BLaER1 (cell line): Measurements from ENCODE around the gene SMIM24.
"Not testable (repeated sequence)": the region's sequence is repeated elsewhere in the genome, so short reads cannot be mapped to it uniquely, and the experiment has no call there.

ENCODE experiments used
- H3K27ac ChIP-seq: shearing (Covaris generic); formaldehyde crosslinking; 2 replicates; pipeline ENCODE4 v1.8.1; 2022
- H3K27me3 ChIP-seq: shearing (Covaris generic); formaldehyde crosslinking; 2 replicates; pipeline ENCODE4 v1.8.1; 2022
- H3K36me3 ChIP-seq: shearing (Covaris generic); formaldehyde crosslinking; 2 replicates; pipeline ENCODE4 v1.8.1; 2022
- H3K4me1 ChIP-seq: shearing (Covaris generic); formaldehyde crosslinking; 2 replicates; pipeline ENCODE4 v1.8.1; 2022
- H3K4me2 ChIP-seq: shearing (Covaris generic); formaldehyde crosslinking; 2 replicates; pipeline ENCODE4 v1.8.1; 2022
- H3K4me3 ChIP-seq: shearing (Covaris generic); formaldehyde crosslinking; 2 replicates; pipeline ENCODE4 v1.8.1; 2022
- H3K9ac ChIP-seq: shearing (Covaris generic); formaldehyde crosslinking; 2 replicates; pipeline ENCODE4 v1.8.1; 2022
- H3K9me3 ChIP-seq: shearing (Covaris generic); formaldehyde crosslinking; 2 replicates; pipeline ENCODE4 v1.8.1; 2022
- H4K20me1 ChIP-seq: shearing (Covaris generic); formaldehyde crosslinking; 2 replicates; pipeline ENCODE4 v1.8.1; 2022
- Cebpa-rat ChIP-seq: shearing (Covaris generic); IDR thresholded peaks from 2 replicates; pipeline ENCODE4 v1.8.1; 2022

Gene SMIM24

GRCh38 chr19:3456925-3457527 lies 23.3 kb downstream of the SMIM24 start:
- no peak for TF ChIP-seq Cebpa-rat
- H3K4me3 ChIP-seq, result peak overlapping the region; percentile 53; the same call in 1 of the 2 replicates

GRCh38 chr19:3455960-3456601 lies 24.2 kb downstream of the SMIM24 start:
- Histone ChIP-seq H3K9ac (no peak overlapping the region), H3K4me1 (peaks cover 57% of the 10 kb centered on the region), H3K27ac (no peak overlapping the region), H3K9me3 (no peaks in the 10 kb centered on the region), H3K4me3 (no peak overlapping the region), H3K4me2 (peak overlapping the region; percentile 95), H3K36me3 (peaks cover 68% of the 10 kb centered on the region), H3K27me3 (no peaks in the 10 kb centered on the region), H4K20me1 (peaks cover 78% of the 10 kb centered on the region)
- no peak for TF ChIP-seq Cebpa-rat

More at GRCh38 chr19:3456925-3457527, 23.3 kb downstream of the SMIM24 start:
- H3K36me3 ChIP-seq, result peaks cover 64% of the 10 kb centered on the region
- no peak overlapping the region for H3K27ac ChIP-seq
- H3K27me3 ChIP-seq, result no peaks in the 10 kb centered on the region
- peaks cover 50% of the 10 kb centered on the region for H3K4me1 ChIP-seq
- H3K9me3 ChIP-seq, result no peaks in the 10 kb centered on the region
- H3K9ac ChIP-seq, result no peak overlapping the region; the same call in 1 of the 2 replicates
- peak overlapping the region; percentile 95 for H3K4me2 ChIP-seq
- H4K20me1 ChIP-seq, result peaks cover 78% of the 10 kb centered on the region

GRCh38 chr19:3455393-3455955 lies 24.9 kb downstream of the SMIM24 start:
- H3K9me3 ChIP-seq, result no peaks in the 10 kb centered on the region
- peaks cover 68% of the 10 kb centered on the region for H3K36me3 ChIP-seq
- H3K9ac ChIP-seq, result no peak overlapping the region
- H3K4me3 ChIP-seq, result no peak overlapping the region
- TF ChIP-seq Cebpa-rat, result no peak
- H3K27me3 ChIP-seq, result no peaks in the 10 kb centered on the region
- peaks cover 78% of the 10 kb centered on the region for H4K20me1 ChIP-seq
- no peak overlapping the region for H3K27ac ChIP-seq
- H3K4me2 ChIP-seq, result peak overlapping the region; percentile 95
- H3K4me1 ChIP-seq, result peaks cover 63% of the 10 kb centered on the region

DNA sequence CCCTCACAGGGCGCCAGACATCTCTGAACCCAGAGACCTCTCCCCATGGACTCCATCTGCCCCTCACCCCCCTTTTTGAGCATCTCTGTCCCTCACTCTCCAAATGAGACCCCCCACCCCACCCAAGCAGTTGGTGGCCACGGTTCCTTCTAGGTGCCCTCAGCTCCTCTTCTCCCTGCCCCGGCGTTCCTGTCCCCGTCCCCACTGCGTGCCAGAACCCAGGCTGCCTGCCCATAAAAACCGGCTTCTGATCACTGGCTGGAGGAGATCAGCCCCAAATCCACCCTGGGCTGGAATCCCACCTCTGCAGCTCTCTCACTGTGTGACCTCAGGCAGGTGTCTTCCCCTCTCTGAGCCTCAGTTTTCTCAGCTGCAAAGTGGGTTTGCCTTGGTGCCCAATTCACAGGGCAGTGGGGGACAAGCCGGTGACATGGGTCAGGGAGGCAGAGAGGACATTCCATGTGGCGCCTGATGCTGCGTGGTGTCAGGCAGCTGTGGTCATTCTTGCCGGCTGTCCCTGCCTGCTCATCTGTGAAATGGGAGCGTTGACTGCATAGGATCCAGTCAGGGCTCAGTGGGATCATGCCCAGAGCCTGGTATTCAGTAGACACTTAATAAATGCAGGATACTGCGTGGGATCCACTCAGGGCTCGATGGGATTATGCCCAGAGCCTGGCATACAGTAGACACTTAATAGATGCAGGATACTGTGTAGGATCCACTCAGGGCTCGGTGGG lies 25.5 kb downstream of the SMIM24 start:
- H3K36me3 ChIP-seq, result peaks cover 68% of the 10 kb centered on the region
- no peak overlapping the region for H3K4me2 ChIP-seq
- no peak for TF ChIP-seq Cebpa-rat
- peaks cover 74% of the 10 kb centered on the region for H4K20me1 ChIP-seq
- H3K9ac ChIP-seq, result no peak overlapping the region
- no peak overlapping the region for H3K4me3 ChIP-seq
- no peaks in the 10 kb centered on the region for H3K27me3 ChIP-seq
- H3K4me1 ChIP-seq, result peaks cover 61% of the 10 kb centered on the region
- no peaks in the 10 kb centered on the region for H3K9me3 ChIP-seq
- H3K27ac ChIP-seq, result no peak overlapping the region

GRCh38 chr19:3453840-3454239 lies 26.5 kb downstream of the SMIM24 start:
- Histone ChIP-seq H3K9ac (no peak overlapping the region), H3K4me1 (peaks cover 51% of the 10 kb centered on the region), H3K36me3 (peaks cover 75% of the 10 kb centered on the region), H4K20me1 (peaks cover 64% of the 10 kb centered on the region), H3K4me2 (no peak overlapping the region), H3K27ac (no peak overlapping the region), H3K4me3 (no peak overlapping the region), H3K27me3 (no peaks in the 10 kb centered on the region), H3K9me3 (no peaks in the 10 kb centered on the region)
- TF ChIP-seq Cebpa-rat, result no peak

DNA sequence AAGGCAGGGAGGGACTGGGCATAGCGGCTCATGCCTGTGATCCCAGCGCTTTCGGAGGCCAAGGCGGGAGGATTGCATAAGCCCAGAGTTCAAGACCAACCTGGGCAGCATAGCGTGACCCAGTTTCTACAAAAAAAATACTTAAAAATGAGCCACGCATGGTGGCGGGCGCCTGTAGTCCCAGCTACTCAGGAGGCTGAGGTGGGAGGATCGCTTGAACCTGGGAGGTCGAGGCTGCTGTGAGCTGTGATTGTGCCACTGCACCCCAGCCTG lies 27.4 kb downstream of the SMIM24 start:
- H4K20me1 ChIP-seq, result peaks cover 55% of the 10 kb centered on the region
- not testable (repeated sequence) for H3K9ac ChIP-seq, H3K4me2 ChIP-seq, H3K4me3 ChIP-seq, H3K27ac ChIP-seq, H3K27me3 ChIP-seq, H3K9me3 ChIP-seq
- H3K4me1 ChIP-seq, result peaks cover 42% of the 10 kb centered on the region
- H3K36me3 ChIP-seq, result peaks cover 84% of the 10 kb centered on the region

GRCh38 chr19:3452171-3452941 lies 28.0 kb downstream of the SMIM24 start:
- no peak for TF ChIP-seq Cebpa-rat
- Histone ChIP-seq H3K27ac (no peak overlapping the region), H3K27me3 (no peaks in the 10 kb centered on the region), H3K36me3 (peaks cover 90% of the 10 kb centered on the region), H3K4me2 (no peak overlapping the region), H4K20me1 (peaks cover 55% of the 10 kb centered on the region), H3K4me1 (peaks cover 37% of the 10 kb centered on the region), H3K9me3 (no peaks in the 10 kb centered on the region), H3K9ac (no peak overlapping the region), H3K4me3 (no peak overlapping the region)

GRCh38 chr19:3451451-3451866 lies 28.9 kb downstream of the SMIM24 start:
- no peaks in the 10 kb centered on the region for H3K9me3 ChIP-seq
- H3K4me2 ChIP-seq, result peak overlapping the region; percentile 38
- H3K27ac ChIP-seq, result peak overlapping the region; percentile 60
- no peak overlapping the region for H3K4me3 ChIP-seq
- TF ChIP-seq Cebpa-rat, result no peak
- H4K20me1 ChIP-seq, result peaks cover 52% of the 10 kb centered on the region
- H3K4me1 ChIP-seq, result peaks cover 28% of the 10 kb centered on the region
- no peaks in the 10 kb centered on the region for H3K27me3 ChIP-seq
- H3K36me3 ChIP-seq, result peaks cover 96% of the 10 kb centered on the region
- H3K9ac ChIP-seq, result no peak overlapping the region

GRCh38 chr19:3450796-3451411 lies 29.4 kb downstream of the SMIM24 start:
- peak overlapping the region; percentile 38 for H3K4me2 ChIP-seq
- TF ChIP-seq Cebpa-rat, result no peak
- H3K9ac ChIP-seq, result no peak overlapping the region
- peaks cover 52% of the 10 kb centered on the region for H4K20me1 ChIP-seq
- H3K4me1 ChIP-seq, result peaks cover 26% of the 10 kb centered on the region
- H3K4me3 ChIP-seq, result no peak overlapping the region
- no peaks in the 10 kb centered on the region for H3K9me3 ChIP-seq
- H3K27me3 ChIP-seq, result no peaks in the 10 kb centered on the region
- peaks cover 98% of the 10 kb centered on the region for H3K36me3 ChIP-seq
- H3K27ac ChIP-seq, result peak overlapping the region; percentile 60
